HL-60 (cell line): ENCODE data around the gene PIK3IP1.

Source experiments
- DNase-seq, 2 experiments: peaks; one replicate each; pipeline ENCODE4 v3.0.0-alpha.2; 2010 to 2020; ENCODE audit warnings: low read depth in 1 of 2, low spot score in 1 of 2
- H3K27ac ChIP-seq: fragments of 250-450 bp; sonication (Bioruptor Pico); replicated peaks from 2 replicates; pipeline ENCODE4 v1.5.1; 2020; ENCODE audit warnings: mild to moderate bottlenecking, moderate library complexity
- H3K27me3 ChIP-seq: fragments of 250-450 bp; sonication (Bioruptor Pico); 2 replicates; pipeline ENCODE4 v1.5.1; 2021; ENCODE audit warnings: mild to moderate bottlenecking, moderate library complexity; ENCODE audit not compliant: insufficient read depth, poor library complexity, severe bottlenecking
- H3K4me3 ChIP-seq: replicated peaks from 2 replicates; pipeline ENCODE4 v1.5.1; 2011; ENCODE audit warnings: mild to moderate bottlenecking, control low read depth, low read length; ENCODE audit not compliant: insufficient read depth
- CTCF ChIP-seq: IDR thresholded peaks from one replicate; pipeline ENCODE4 v1.5.1; 2011; ENCODE audit warnings: low read length, control low read depth, inconsistent platforms; ENCODE audit not compliant: insufficient read depth
- GABPA ChIP-seq: IDR thresholded peaks from 2 replicates; pipeline ENCODE4 v1.6.1; 2012; ENCODE audit warnings: low read depth
- POLR2AphosphoS5 ChIP-seq: IDR thresholded peaks from 2 replicates; pipeline ENCODE4 v1.6.1; 2012; ENCODE audit warnings: low read depth
- REST ChIP-seq: IDR thresholded peaks from 2 replicates; pipeline ENCODE4 v1.6.1; 2012; ENCODE audit warnings: low read depth; ENCODE audit not compliant: insufficient replicate concordance
- SPI1 ChIP-seq: IDR thresholded peaks from 2 replicates; pipeline ENCODE4 v1.6.1; 2012; ENCODE audit warnings: low read depth, mild to moderate bottlenecking, borderline replicate concordance

Gene PIK3IP1

GRCh38 chr22:31305194-31305593 lies 12.9 kb upstream of the PIK3IP1 start:
- Histone ChIP-seq H3K27ac (no peak overlapping the region), H3K27me3 (no peaks in the 10 kb centered on the region)

GRCh38 chr22:31302537-31302936 lies 10.2 kb upstream of the PIK3IP1 start:
- TF ChIP-seq SPI1 (no peak), REST (no peak), CTCF (no peak), POLR2AphosphoS5 (no peak), GABPA (no peak)
- DNase-seq, result no peak
- Histone ChIP-seq H3K4me3 (no peak overlapping the region), H3K27me3 (no peaks in the 10 kb centered on the region), H3K27ac (no peak overlapping the region)

More at GRCh38 chr22:31305194-31305593, 12.9 kb upstream of the PIK3IP1 start:
- no peak overlapping the region for H3K4me3 ChIP-seq
- DNase-seq, result no peak
- TF ChIP-seq GABPA, result no peak
- TF ChIP-seq CTCF, result no peak
- no peak for TF ChIP-seq POLR2AphosphoS5
- no peak for TF ChIP-seq REST
- TF ChIP-seq SPI1, result no peak

- TF ChIP-seq CTCF, result no peak
- no peak for TF ChIP-seq SPI1
- TF ChIP-seq POLR2AphosphoS5, result no peak
- TF ChIP-seq GABPA, result no peak
- no peak for TF ChIP-seq REST
- H3K27ac ChIP-seq, result no peak overlapping the region
- H3K27me3 ChIP-seq, result no peaks in the 10 kb centered on the region
- no peak for DNase-seq
- no peak overlapping the region for H3K4me3 ChIP-seq
These were observed 9.7 kb upstream of the PIK3IP1 start for GRCh38 chr22:31302006-31302405.
